KMS-11 (cell line): ENCODE results near the gene EEF2KMT.

Experiments used
- H2AFZ ChIP-seq: fragments of 200-600 bp; sonication (generic); 2 replicates; pipeline ENCODE4 v1.6.1; 2016; ENCODE audit warnings: antibody characterized with exemption, mixed run types, low read depth
- H3K27ac ChIP-seq: fragments of 200-600 bp; sonication (generic); 2 replicates; pipeline ENCODE4 v1.6.1; 2016; ENCODE audit warnings: mild to moderate bottlenecking, mixed run types
- H3K27me3 ChIP-seq: fragments of 200-600 bp; sonication (generic); 2 replicates; pipeline ENCODE4 v1.6.1; 2017; ENCODE audit warnings: mild to moderate bottlenecking, low read depth, mixed run types, moderate library complexity; ENCODE audit not compliant: insufficient read depth
- H3K36me3 ChIP-seq: fragments of 200-600 bp; sonication (generic); 2 replicates; pipeline ENCODE4 v1.6.1; 2017; ENCODE audit warnings: mild to moderate bottlenecking, mixed run types; ENCODE audit not compliant: insufficient read depth
- H3K4me1 ChIP-seq: fragments of 200-600 bp; sonication (generic); 2 replicates; pipeline ENCODE4 v1.6.1; 2016; ENCODE audit warnings: mild to moderate bottlenecking, low read depth, mixed run types; ENCODE audit not compliant: poor library complexity, severe bottlenecking
- H3K4me2 ChIP-seq: fragments of 200-600 bp; sonication (generic); 2 replicates; pipeline ENCODE4 v1.7.0; 2016; ENCODE audit warnings: mild to moderate bottlenecking, mixed run types
- H3K4me3 ChIP-seq: fragments of 200-600 bp; sonication (generic); IDR thresholded peaks from 2 replicates; pipeline ENCODE4 v1.6.1; 2017; ENCODE audit warnings: low read depth, low read length, mixed read lengths; ENCODE audit not compliant: insufficient read depth
- H3K79me2 ChIP-seq: fragments of 200-600 bp; sonication (generic); 2 replicates; pipeline ENCODE4 v1.6.1; 2016; ENCODE audit warnings: low read depth, mixed run types; ENCODE audit not compliant: insufficient read depth
- H3K9ac ChIP-seq: fragments of 200-600 bp; sonication (generic); 2 replicates; pipeline ENCODE4 v1.6.1; 2016; ENCODE audit warnings: mild to moderate bottlenecking, mixed run types
- H4K20me1 ChIP-seq: fragments of 200-600 bp; sonication (generic); 2 replicates; pipeline ENCODE4 v1.6.1; 2016; ENCODE audit warnings: mild to moderate bottlenecking, mixed run types; ENCODE audit not compliant: insufficient read depth
- TF ChIP-seq, protein P1 (sequence below): fragments of 200-600 bp; sonication (generic); conservative IDR thresholded peaks from 2 replicates; pipeline ENCODE4 v1.6.1; 2017; ENCODE audit warnings: low read depth, mild to moderate bottlenecking, antibody characterized with exemption, low read length, moderate library complexity, mixed read lengths

Gene EEF2KMT

DNA sequence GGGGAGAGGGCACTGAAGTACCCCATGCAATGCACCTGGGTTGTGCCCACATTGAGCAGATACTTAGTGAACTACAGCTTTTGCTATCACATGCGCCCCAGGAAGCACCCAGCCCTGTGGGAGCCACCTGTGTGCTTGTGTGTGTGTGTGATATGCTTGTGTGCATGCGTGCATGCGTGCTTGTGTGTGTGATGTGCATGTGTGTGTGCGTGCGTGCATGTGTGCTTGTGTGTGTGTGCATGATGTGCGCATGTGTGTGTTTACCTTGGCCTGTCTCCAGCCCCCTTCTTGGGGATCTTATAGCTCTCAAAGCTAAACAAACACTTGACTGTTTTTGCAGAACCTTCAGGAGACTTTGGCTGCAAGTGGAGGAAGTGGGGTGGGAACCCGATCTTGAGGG is 32.7 kb downstream of the EEF2KMT start:
- TF ChIP-seq, protein P1, sequence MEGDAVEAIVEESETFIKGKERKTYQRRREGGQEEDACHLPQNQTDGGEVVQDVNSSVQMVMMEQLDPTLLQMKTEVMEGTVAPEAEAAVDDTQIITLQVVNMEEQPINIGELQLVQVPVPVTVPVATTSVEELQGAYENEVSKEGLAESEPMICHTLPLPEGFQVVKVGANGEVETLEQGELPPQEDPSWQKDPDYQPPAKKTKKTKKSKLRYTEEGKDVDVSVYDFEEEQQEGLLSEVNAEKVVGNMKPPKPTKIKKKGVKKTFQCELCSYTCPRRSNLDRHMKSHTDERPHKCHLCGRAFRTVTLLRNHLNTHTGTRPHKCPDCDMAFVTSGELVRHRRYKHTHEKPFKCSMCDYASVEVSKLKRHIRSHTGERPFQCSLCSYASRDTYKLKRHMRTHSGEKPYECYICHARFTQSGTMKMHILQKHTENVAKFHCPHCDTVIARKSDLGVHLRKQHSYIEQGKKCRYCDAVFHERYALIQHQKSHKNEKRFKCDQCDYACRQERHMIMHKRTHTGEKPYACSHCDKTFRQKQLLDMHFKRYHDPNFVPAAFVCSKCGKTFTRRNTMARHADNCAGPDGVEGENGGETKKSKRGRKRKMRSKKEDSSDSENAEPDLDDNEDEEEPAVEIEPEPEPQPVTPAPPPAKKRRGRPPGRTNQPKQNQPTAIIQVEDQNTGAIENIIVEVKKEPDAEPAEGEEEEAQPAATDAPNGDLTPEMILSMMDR, result no peak
- H3K4me2 ChIP-seq, result no peak overlapping the region
- no peak overlapping the region for H3K27ac ChIP-seq
- H3K9ac ChIP-seq, result no peak overlapping the region
- H3K79me2 ChIP-seq, result no peaks in the 10 kb centered on the region
- no peak overlapping the region for H3K4me3 ChIP-seq
- no peak overlapping the region for H2AFZ ChIP-seq
- H3K27me3 ChIP-seq, result no peaks in the 10 kb centered on the region; the same call in 1 of the 2 replicates
- no peaks in the 10 kb centered on the region for H4K20me1 ChIP-seq
- H3K4me1 ChIP-seq, result no peaks in the 10 kb centered on the region
- no peaks in the 10 kb centered on the region for H3K36me3 ChIP-seq

DNA sequence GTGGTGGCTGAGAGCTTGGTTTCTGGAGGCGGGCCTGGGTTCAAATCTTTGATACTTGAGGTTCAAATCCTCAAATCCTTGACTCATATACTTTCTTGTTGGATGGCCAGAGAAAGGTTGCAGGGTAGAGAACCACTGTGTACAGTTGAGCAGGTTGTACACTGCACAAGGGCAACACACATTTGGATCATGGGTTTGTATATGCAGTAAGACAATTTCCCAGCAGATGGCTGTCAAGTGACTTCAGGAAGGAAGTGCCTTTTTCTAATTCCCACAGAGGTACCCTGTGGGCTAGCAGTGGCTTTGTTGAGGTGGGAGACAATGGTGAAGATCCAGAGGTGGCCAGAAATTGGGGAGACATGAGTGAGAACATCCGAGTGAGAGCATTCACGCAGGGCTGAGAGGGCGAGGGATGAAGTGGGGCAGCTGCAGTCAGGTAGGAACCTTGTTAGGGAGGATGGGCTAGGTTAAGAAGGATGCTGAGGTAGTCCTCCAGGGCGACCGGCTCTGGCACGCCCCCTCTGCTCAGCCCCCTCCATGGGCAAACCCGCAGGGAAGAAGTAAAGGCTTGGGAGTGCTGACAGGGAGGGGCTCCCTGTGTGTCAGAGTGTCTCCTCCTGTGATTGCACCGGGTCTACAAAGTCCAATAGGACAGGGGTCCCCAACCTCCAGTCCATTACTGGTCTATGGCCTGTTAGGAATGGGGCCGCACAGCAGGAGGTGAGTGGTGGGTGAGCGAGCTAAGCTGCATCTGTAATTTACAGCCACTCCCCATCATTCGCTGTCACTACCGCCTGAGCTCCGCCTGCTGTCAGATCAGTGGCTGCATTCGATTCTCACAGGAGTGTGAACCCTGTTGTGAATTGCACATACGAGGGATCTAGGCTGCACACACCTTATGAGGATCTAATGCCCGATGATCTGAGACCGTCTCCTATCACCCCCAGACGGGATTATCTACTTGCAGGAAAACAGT is 34.5 kb downstream of the EEF2KMT start:
- H2AFZ ChIP-seq, result no peak overlapping the region
- no peaks in the 10 kb centered on the region; the same call in 1 of the 2 replicates for H3K27me3 ChIP-seq
- H4K20me1 ChIP-seq, result no peaks in the 10 kb centered on the region
- no peak overlapping the region for H3K9ac ChIP-seq
- H3K4me1 ChIP-seq, result no peaks in the 10 kb centered on the region
- H3K79me2 ChIP-seq, result no peaks in the 10 kb centered on the region
- H3K4me3 ChIP-seq, result no peak overlapping the region
- no peaks in the 10 kb centered on the region for H3K36me3 ChIP-seq
- TF ChIP-seq, protein P1, result peak; percentile 26; the same call in 1 of the 2 replicates
- H3K4me2 ChIP-seq, result no peak overlapping the region
- H3K27ac ChIP-seq, result no peak overlapping the region

GRCh38 chr16:5062051-5062450 is 35.5 kb downstream of the EEF2KMT start:
- H3K4me2 ChIP-seq, result no peak overlapping the region
- H2AFZ ChIP-seq, result no peak overlapping the region
- H3K4me1 ChIP-seq, result no peaks in the 10 kb centered on the region
- no peak overlapping the region for H3K9ac ChIP-seq
- no peaks in the 10 kb centered on the region for H3K36me3 ChIP-seq
- H3K27me3 ChIP-seq, result no peaks in the 10 kb centered on the region; the same call in 1 of the 2 replicates
- no peak overlapping the region for H3K4me3 ChIP-seq
- TF ChIP-seq, protein P1, result no peak
- H3K79me2 ChIP-seq, result no peaks in the 10 kb centered on the region
- H4K20me1 ChIP-seq, result no peaks in the 10 kb centered on the region
- no peak overlapping the region for H3K27ac ChIP-seq

- H3K27me3 ChIP-seq, result no peaks in the 10 kb centered on the region; the same call in 1 of the 2 replicates
- H4K20me1 ChIP-seq, result no peaks in the 10 kb centered on the region
- no peaks in the 10 kb centered on the region for H3K36me3 ChIP-seq
- no peaks in the 10 kb centered on the region for H3K79me2 ChIP-seq
- H3K9ac ChIP-seq, result no peak overlapping the region
- no peak overlapping the region for H2AFZ ChIP-seq
- no peak overlapping the region for H3K27ac ChIP-seq
- no peaks in the 10 kb centered on the region for H3K4me1 ChIP-seq
- TF ChIP-seq, protein P1, result no peak
- H3K4me3 ChIP-seq, result no peak overlapping the region
- H3K4me2 ChIP-seq, result no peak overlapping the region
Measured at GRCh38 chr16:5060073-5060641, 37.4 kb downstream of the EEF2KMT start.
